Adrenal gland (tissue), 12 donors: ENCODE results near the gene GSTM3. TPM values are rescaled to one million over a fixed set of nuclear protein-coding genes. Genes with fewer than 3 reads are reported as not detected.

Source experiments
- DNase-seq, 7 donors: peaks; one replicate each; pipeline ENCODE4 v3.0.0-alpha.2; 2019 to 2020
- H3K27ac ChIP-seq, 5 donors: fragments of 200-600 bp; sonication (generic) in 4 of 5; 1 replicate in 3 of 5; 2 replicates in 2 of 5; pipeline versions ENCODE4 v1.5.1 to v1.8.0; 2016 to 2020; ENCODE audit warnings: mild to moderate bottlenecking in 1 of 5
- H3K27me3 ChIP-seq: fragments of 200-600 bp; 2 replicates; pipeline ENCODE4 v1.8.0; 2021
- H3K36me3 ChIP-seq, 2 donors: fragments of 200-600 bp; replicated peaks in 1 of 2; 1 replicate in 1 of 2; 2 replicates in 1 of 2; pipeline versions ENCODE4 v1.5.1 to v1.8.0; 2018 to 2022
- H3K4me1 ChIP-seq, 2 donors: fragments of 200-600 bp; replicated peaks in 1 of 2; 1 replicate in 1 of 2; 2 replicates in 1 of 2; pipeline versions ENCODE4 v1.5.1 to v1.8.0; 2018 to 2021
- H3K4me3 ChIP-seq, 4 donors: fragments of 200-600 bp; sonication (generic) in 3 of 4; one replicate each; pipeline ENCODE4 v1.5.1; 2016 to 2018
- H3K9me3 ChIP-seq, 3 donors: fragments of 200-600 bp; sonication (generic) in 1 of 3; replicated peaks in 1 of 3; 1 replicate in 2 of 3; 2 replicates in 1 of 3; pipeline versions ENCODE4 v1.5.1 to v1.8.0; 2016 to 2021
- POLR2A ChIP-seq, 2 donors: fragments of 450-650 bp; IDR thresholded peaks; one replicate each; pipeline ENCODE4 v1.6.1; 2017; ENCODE audit warnings: antibody characterized with exemption in 2 of 2, mild to moderate bottlenecking in 2 of 2, moderate library complexity in 1 of 2
- WGBS, 4 donors: extraction: QIAGEN DNeasy Blood & Tissue Kit in 2 of 4; methylation state at CpG; one replicate each; pipeline versions ENCODE4 v1.1.5 to v1.1.7; 2013 to 2017; 5-methylcytosine and 5-hydroxymethylcytosine counted together
- intact Hi-C, 2 donors: fragments of 100-400 bp; cut with DNase I; formaldehyde crosslinking; loops; one replicate each; pipeline versions ENCODE4 v1.14.1 to v1.15.0; 2022 to 2023
- polyA plus RNA-seq, 3 donors: library from polyadenylated mRNA; stranded (reverse); fragments of 200-250 nt in 2 of 3; fragments of 350-450 nt in 1 of 3; fragmentation: Illumina TruSeq in 1 of 3; extraction: RNeasy Lipid Tissue Mini Kit (QIAGEN cat#74804) in 1 of 3; gene quantifications; one replicate each; pipeline ENCODE4 v1.2.3, GENCODE V29; 2013 to 2014
- total RNA-seq, 9 donors: library from RNA; depleted of rRNA in 4 of 9; stranded (reverse); fragments of >200 nt in 4 of 9; fragments of 120-200 nt in 1 of 9; fragmentation: NEBNext Ultra II Directional in 1 of 9; extraction: Animal tissue kit (Norgen Biotek cat#: 25700) in 1 of 9; gene quantifications; one replicate each; pipeline versions ENCODE4 v1.1.0 to v1.2.4, GENCODE V29; 2013 to 2023
- TF ChIP-seq, protein P1 (sequence below), 6 experiments: fragments of 450-650 bp in 4 of 6; fragments of 200-600 bp in 2 of 6; sonication (generic) in 1 of 6; IDR thresholded peaks; 1 replicate in 5 of 6; 2 replicates in 1 of 6; pipeline versions ENCODE4 v1.5.1 to v1.8.0; 2016 to 2021; ENCODE audit warnings: antibody characterized with exemption in 6 of 6, mild to moderate bottlenecking in 2 of 6, moderate library complexity in 1 of 6
- donor health status: healthy with polysubstance abuse.
- donor health status: Bipolar disorder and iron deficiency.
- donor health status: DM: yes; HTN: yes; CAD: no.
- donor health status: DM: no; HTN: no; CAD: no.
- donor health status: DM: no; HTN: no; CAD: no.
- donor health status: DM: yes; HTN: yes; CAD: no.

Gene GSTM3
- total and polyA plus RNA-seq, 12 donors, result 14.5 to 117 (median 72.0) TPM

DNA sequence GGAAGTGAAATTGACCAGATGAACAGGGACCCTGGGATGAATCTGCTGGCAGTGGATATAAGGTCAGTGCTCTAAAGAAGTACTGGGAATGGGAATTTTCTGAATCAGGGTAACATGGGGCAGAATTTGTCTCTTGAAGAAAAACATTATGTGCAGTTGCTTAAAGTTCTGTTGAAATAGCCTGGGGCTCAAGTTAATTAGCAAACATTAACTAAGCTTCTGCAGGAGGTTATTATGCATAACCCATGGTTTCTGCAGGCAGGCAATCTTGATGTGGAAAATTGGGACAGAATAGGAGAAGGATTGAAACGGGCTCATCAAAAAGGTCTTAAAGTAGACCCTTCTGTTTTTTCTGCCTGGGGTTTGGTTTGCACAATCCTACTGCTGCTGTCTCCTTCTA is 14.8 kb downstream of the GSTM3 start:
- intact Hi-C loops, result no loop called here
- H3K36me3 ChIP-seq, result no peaks in the 10 kb centered on the region
- WGBS, 4 donors, result 62 to 83% (median 79%) methylated on average over 1 of the region's 1 CpG
- TF ChIP-seq POLR2A (IDR thresholded peaks at IDR 0.05), result no peak
- TF ChIP-seq, protein P1, sequence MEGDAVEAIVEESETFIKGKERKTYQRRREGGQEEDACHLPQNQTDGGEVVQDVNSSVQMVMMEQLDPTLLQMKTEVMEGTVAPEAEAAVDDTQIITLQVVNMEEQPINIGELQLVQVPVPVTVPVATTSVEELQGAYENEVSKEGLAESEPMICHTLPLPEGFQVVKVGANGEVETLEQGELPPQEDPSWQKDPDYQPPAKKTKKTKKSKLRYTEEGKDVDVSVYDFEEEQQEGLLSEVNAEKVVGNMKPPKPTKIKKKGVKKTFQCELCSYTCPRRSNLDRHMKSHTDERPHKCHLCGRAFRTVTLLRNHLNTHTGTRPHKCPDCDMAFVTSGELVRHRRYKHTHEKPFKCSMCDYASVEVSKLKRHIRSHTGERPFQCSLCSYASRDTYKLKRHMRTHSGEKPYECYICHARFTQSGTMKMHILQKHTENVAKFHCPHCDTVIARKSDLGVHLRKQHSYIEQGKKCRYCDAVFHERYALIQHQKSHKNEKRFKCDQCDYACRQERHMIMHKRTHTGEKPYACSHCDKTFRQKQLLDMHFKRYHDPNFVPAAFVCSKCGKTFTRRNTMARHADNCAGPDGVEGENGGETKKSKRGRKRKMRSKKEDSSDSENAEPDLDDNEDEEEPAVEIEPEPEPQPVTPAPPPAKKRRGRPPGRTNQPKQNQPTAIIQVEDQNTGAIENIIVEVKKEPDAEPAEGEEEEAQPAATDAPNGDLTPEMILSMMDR (IDR thresholded peaks at IDR 0.05), result no peak
- H3K9me3 ChIP-seq, result no peaks in the 10 kb centered on the region
- no peaks in the 10 kb centered on the region for H3K4me1 ChIP-seq
- H3K4me3 ChIP-seq, result no peak overlapping the region
- DNase-seq, result no peak
- no peaks in the 10 kb centered on the region for H3K27me3 ChIP-seq
- H3K27ac ChIP-seq, result no peak overlapping the region

DNA sequence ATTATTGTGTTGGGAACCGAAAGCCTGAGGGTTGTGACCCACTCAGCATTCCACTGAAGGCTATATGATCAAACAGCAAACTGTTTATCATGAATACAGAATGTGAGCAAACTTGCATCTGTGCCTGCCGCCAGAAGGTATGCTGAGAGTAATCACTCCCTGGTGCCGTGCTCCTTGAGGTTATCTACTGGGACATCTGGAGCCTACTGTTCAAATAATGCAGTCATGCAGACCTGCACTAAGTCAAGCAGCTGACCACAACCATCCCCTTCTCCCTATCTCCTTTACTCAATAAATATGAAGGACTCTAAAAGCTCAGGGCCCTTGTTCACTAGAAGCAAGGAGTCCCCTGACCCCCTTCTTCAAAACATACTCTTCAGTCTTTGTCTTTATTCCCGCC is 15.3 kb downstream of the GSTM3 start:
- Histone ChIP-seq H3K4me3 (no peak overlapping the region), H3K27ac (no peak overlapping the region), H3K27me3 (no peaks in the 10 kb centered on the region), H3K36me3 (no peaks in the 10 kb centered on the region), H3K4me1 (no peaks in the 10 kb centered on the region), H3K9me3 (no peaks in the 10 kb centered on the region)
- TF ChIP-seq, protein P1 (IDR thresholded peaks at IDR 0.05), result no peak
- no peak for TF ChIP-seq POLR2A (IDR thresholded peaks at IDR 0.05)
- 88 to 98% (median 91%) methylated on average over 4 of the region's 4 CpGs for WGBS, 4 donors
- no peak for DNase-seq
- intact Hi-C loops, result no loop called here

DNA sequence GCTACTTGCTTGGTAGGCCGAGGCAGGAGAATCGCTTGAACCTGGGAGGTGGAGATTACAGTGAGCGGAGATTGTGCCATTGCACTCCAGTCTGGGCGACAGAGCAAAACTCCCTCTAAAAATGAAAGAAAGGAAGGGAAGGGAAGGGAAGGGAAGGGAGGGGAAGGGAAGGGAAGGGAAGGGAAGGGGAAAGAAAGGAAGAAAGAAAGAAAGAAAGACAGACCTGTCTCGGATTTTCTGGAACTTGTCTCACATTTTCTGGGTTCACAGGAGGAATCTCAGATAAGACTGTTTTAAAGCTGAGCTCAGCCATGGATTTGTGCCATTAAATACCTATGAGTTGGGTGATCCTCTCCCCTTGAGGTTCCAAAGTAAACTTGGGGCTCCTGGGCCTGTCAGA is 15.9 kb downstream of the GSTM3 start:
- no peaks in the 10 kb centered on the region for H3K4me1 ChIP-seq
- H3K9me3 ChIP-seq, result no peaks in the 10 kb centered on the region
- H3K4me3 ChIP-seq, result no peak overlapping the region
- 72 to 95% (median 92%) methylated on average over 3 to 5 of the region's 5 CpGs for WGBS, 4 donors
- no peak for DNase-seq
- TF ChIP-seq, protein P1 (IDR thresholded peaks at IDR 0.05), result no peak
- no peak for TF ChIP-seq POLR2A (IDR thresholded peaks at IDR 0.05)
- intact Hi-C loops, result no loop called here
- H3K27ac ChIP-seq, result no peak overlapping the region
- no peaks in the 10 kb centered on the region for H3K27me3 ChIP-seq
- no peaks in the 10 kb centered on the region for H3K36me3 ChIP-seq

DNA sequence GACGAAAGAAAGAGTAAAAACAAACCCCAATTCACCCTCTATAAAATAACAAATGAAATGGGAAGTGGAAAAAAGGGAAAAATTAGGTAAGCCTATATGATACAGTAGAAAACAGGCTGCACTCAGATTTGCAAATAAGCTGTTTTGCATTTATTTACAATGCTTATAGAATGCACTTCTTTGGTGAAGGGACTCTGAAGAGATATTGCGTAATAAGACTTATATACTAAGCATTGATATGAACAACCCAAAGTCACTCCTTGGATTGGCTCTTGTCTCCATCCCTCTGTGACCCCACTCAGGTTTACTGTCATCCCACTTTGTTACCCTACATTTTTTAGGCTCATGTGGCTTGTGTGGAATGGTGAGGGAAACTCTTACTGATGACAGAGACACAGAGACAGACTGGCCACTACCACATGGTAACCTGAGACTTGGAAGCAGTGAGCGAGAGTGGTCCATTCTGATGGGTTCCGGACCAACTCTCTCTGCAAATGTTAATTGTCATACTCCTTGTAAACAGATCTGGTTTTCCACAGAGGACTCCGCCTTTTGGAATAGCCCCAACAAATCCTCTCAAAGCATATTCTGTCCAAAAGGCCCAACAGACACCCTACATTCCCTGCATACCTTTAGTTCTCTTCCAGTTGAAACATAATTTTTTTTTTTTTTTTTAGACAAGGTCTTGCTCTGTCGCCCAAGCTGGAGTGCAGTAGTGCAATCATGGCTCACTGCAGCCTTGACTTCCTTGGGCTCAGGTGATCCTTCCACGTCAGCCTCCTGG is 17.7 kb downstream of the GSTM3 start:
- Histone ChIP-seq H3K9me3 (no peaks in the 10 kb centered on the region), H3K4me1 (no peaks in the 10 kb centered on the region), H3K4me3 (no peak overlapping the region), H3K27ac (no peak overlapping the region), H3K27me3 (no peaks in the 10 kb centered on the region), H3K36me3 (no peaks in the 10 kb centered on the region)
- DNase-seq, result no peak
- TF ChIP-seq POLR2A (IDR thresholded peaks at IDR 0.05), result no peak
- TF ChIP-seq, protein P1 (IDR thresholded peaks at IDR 0.05), result no peak
- WGBS, 4 donors, result 75 to 87% (median 81%) methylated on average over 7 of the region's 7 CpGs
- intact Hi-C loops, result no loop called here
